Measurements from ENCODE around the gene KAZN.

- no peak for TF ChIP-seq CTCF (IDR thresholded peaks at IDR 0.05; ENCODE audit: insufficient read depth, low read depth, low read length)
- no peak for TF ChIP-seq EZH2 (IDR thresholded peaks at IDR 0.05; ENCODE audit: insufficient read depth, low read length)
Measured at GRCh38 chr1:14746393-14746792, 147.9 kb downstream of the KAZN start.
